GM19239 (cell line): ENCODE results near the gene ATAD3C.
A peak's percentile ranks its signal among the peaks of the same experiment; 100 is the strongest.
"Not testable (repeated sequence)": the region's sequence is repeated elsewhere in the genome, so short reads cannot be mapped to it uniquely, and the experiment has no call there.

ENCODE experiments used
- DNase-seq: peaks from one replicate; pipeline ENCODE4 v3.0.0; 2011; ENCODE audit warnings: low spot score; ENCODE audit not compliant: insufficient read length
- FAIRE-seq: peaks from 2 replicates; lab custom pipeline; 2011; peaks lifted over from hg19 to GRCh38; lab: Jason Lieb, UNC

The ATAD3C gene, protein sequence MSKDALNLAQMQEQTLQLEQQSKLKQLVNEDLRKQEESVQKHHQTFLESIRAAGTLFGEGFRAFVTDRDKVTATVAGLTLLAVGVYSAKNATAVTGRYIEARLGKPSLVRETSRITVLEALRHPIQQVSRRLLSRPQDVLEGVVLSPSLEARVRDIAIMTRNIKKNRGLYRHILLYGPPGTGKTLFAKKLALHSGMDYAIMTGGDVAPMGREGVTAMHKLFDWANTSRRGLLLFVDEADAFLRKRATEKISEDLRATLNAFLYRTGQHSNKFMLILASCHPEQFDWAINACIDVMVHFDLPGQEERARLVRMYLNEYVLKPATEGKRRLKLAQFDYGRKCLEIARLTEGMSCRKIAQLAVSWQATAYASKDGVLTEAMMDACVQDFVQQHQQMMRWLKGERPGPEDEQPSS

DNA sequence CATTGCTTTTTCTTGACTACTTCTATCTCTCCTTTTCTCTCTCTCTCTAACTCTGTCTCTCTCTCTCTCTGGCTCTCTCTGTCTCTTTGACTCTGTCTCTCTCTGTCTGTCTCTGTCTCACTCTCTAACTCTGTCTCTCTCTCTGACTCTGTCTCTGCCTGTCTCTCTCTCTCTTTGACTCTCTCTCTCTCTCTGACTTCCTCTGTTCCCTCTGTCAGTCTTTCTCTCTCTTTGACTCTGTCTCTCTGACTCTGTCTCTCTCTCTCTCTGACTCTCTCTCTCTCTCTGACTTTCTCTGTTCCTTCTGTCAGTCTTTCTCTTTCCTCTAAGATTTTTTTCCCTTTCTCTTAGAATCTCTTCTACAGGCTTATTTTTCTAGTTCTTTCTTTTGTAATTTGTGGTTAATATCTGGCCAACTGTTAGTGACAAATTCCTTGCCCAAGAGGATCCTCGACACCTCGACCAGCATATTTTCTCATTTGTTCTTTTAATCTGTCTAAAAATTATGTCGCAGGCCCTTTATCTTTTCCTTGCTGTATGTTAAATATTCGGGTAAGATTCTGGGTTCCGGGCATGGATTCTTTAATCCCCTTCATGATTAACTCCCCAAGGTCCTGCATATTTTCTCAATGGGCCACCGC is at the start of gene ATAD3C:
Gene ATAD3C, plus strand, starts transcription at position 591 of the 641 bp plus-strand sequence. CDS start 995 bp downstream, outside the sequence.
- no peak for DNase-seq
- no peak for FAIRE-seq

DNA sequence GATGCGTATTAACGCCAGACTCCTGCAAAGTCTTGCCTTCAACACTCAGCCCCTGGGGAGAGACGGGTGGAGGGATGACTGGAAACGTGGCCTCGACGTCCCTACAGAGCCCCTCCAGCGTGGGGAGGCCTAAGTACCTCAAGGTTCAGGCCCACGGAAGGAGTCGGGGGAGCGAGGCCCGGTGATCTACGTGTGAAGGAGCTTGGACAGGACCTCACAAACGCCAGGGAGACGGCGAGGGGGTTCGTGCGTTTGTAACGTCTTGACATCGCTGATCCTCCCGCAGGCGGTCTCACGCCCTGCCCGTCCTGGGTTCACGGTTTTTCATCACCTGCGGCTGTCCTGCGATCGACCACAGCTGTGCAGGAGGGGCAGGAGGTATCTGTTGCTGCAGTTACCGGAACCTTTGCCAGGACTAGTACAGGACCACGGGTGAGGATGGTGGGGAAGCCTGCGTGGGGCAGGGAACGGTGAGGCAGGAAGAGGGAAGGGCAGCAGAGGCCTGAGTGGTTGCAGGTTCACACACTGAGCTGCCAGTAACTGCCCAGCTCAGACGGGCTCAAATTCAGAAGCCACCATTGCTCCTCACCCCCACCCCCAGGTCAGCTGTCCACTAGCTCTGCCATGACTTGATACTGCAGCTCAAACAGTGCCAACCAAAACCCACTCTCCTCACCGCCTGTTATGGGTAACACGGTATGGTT is 49.5 kb upstream of the ATAD3C start:
- no peak for FAIRE-seq
- no peak for DNase-seq

GRCh38 chr1:1400576-1401456 is 48.7 kb upstream of the ATAD3C start:
- no peak for FAIRE-seq
- DNase-seq, result no peak

DNA sequence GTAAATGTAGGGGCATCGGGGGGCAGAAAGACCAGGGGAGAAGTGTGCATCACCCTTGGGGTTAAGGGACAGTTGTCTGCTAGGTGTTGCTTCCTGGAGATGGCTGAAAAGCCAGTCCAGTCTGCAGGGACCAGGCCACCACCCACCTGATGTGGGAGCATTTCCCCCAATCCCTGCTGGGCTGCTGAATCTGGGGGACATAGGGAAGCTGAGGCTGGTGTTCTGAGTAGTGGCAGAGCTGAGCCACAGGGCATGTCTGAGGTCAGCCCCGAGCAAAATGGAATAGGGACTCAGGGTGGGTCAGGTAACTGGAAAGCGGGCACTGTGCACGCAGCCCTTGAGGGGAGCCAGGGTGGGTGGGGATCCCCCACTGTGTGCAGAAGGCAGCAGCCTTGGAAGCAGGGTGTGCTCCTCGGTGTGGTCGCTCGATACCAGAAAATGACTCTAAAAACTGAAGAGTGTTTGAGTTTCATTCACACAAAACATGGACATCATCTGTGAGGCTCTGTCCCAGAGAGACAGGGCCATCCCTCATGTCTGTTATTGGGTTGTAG is 48.0 kb upstream of the ATAD3C start:
- FAIRE-seq, result no peak
- no peak for DNase-seq

GRCh38 chr1:1402072-1402900 is 47.2 kb upstream of the ATAD3C start:
- no peak for FAIRE-seq
- DNase-seq, result no peak

DNA sequence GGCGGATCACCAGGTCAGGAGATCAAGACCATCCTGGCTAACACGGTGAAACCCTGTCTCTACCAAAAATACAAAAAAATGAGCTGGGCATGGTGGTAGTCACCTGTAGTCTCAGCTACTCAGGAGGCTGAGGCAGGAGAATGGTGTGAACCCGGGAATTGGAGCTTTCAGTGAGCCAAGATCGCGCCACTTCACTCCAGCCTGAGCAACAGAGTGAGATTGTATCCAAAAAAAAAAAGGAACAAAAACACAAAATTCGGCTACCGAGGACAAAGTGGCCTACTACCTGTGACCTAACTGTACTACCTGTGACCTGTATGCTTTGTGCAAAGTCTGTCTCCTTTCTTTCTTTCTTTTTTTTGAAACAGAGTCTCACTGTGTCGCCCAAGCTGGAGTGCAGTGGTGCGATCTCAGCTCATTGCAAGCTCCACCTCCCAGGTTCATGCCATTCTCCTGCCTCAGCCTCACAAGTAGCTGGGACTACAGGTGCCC is 46.5 kb upstream of the ATAD3C start:
- not testable (repeated sequence) for FAIRE-seq, DNase-seq

DNA sequence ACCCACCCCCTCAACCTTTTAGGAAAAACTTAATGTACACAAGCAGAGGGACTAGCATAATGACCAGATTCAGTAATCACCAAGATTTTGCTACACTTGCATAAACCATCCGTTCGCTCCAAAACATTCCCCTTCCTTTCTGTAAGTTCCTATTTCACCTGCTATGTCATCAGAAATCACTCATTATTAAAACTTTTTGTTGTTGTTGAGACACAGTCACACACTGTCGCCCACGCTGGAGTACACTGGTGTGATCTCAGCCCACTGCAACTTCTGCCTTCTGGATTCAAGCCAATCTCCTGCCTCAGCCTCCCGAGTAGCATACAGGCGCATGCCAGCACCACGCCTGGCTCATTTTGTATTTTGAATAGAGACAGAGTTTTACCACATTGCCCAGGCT is 45.8 kb upstream of the ATAD3C start:
- DNase-seq (no peak), FAIRE-seq (no peak)

DNA sequence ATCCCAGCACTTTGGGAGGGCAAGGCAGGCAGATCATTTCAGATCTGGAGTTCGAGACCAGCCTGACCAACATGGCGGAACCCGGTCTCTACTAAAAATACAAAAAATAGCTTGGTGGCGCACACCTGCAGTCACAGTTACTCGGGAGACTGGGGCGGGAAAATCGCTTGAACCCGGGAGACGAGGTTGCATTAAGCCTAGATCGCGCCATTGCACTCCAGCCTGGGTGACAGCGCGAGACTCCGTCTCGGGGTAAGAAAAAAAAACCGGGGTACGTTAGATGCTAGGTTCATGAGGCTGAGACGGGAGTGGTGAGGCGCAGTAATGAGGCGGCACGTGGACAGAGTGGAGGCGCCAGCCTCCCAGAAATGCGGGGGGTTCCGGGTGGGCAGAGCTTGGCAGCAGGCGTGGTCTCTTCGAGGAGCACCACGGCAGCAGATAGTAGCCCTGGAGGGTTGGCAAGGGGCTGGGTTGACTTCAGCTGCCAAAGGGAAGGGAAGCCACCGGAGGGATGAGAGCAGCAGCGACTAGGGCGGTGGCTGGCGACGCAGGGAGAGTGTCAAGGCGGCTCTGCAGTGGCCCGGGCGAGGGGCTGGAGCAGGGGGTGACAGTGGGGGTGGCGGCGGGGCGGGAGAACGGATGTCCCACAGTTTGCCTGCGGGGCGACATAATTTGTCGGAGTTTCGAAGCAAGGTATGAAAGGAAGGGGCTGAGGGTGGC is 43.2 kb upstream of the ATAD3C start:
- peak; percentile 47 for FAIRE-seq

DNA sequence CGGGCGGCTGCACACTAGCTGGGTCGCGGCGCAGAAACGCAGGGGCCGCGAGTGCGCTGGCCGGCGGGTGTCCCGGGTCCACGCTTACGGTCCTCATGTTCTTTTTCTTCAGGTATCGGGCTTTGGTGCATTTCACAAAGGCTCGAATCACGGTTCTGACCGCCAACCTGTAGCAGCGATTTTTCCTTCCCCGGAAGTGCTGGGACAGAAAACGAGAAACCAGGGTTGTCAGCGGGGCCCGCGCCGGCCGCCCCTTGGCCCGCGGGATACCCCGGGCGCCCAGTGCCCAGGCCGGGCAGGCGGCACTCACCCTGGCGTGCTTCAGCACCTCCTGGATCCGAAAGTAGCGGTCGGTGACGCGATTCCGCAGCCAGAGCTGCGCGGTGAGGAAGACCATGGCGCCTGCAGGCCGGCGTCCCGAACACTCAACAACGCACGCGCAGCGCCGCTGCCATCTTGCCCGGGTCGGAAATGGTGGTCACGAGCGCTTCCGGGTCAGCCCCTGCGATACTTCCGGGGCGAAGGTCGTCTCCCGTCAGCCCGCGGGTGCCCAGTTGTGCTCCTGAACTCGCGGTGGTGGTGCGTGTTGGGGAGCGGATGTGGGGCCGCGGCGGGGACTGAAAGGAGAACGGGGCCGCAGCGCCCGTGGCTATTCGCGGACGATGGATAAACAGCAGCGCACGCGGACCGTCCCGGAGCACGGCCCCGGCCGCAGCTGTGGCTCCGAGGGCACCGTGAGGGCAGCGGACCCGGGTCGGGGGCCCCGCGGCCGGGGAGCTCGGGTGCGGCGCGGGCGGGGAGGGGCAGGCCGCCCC is 42.5 kb upstream of the ATAD3C start, which contains the start of gene MRPL20:
Gene MRPL20, minus strand, starts transcription at position 473 of the 815 bp plus-strand sequence. Its CDS starts 76 bp downstream, at position 397.
- DNase-seq, result peak; percentile 98
- FAIRE-seq, result peak; percentile 94

More for the DNA sequence above, 43.2 kb upstream of the ATAD3C start:
- DNase-seq, result no peak

DNA sequence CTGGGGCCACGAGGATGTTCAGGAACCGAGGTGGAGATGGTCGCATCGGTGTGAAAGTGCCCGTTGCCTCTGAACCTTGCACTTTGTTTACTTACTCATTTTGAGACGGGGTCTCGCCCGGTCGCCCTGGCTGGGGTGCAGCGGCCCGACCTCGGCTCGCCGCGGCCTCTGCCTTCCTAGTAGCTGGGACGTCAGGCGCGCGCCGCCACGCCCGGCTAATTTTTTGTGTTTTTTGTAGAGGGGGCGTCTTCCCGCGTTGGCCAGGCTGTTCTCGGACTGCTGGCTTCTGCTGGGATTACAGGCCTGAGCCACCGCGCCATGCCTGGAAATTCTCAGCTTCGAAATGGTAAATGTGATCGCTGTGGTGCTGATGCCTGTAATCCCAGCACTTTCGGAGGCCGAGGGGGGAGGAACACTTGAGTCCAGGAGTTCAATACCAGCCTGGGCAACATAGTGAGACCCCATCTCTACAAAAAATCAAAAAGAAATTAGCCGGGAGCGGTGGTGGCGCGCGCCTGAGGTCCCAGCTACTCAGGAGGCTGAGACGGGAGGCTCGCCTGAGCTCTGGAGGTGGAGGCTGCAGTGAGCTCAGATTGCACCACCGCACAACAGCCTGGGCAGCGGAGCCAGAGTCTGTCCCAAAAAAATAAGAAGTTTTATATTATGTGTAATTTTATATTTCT is 41.7 kb upstream of the ATAD3C start:
- no peak for DNase-seq

DNA sequence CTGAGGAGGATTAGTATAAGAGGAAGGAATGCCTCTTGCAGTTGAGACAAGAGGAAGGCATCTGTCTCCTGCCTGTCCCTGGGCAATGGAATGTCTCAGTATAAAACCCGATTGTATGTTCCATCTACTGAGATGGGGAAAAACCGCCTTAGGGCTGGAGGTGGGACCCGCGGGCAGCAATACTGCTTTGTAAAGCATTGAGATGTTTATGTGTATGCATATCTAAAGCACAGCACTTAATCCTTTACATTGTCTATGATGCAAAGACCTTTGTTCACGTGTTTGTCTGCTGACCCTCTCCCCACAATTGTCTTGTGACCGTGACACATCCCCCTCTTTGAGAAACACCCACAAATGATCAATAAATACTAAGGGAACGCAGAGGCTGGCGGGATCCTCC is 39.3 kb upstream of the ATAD3C start:
- FAIRE-seq, DNase-seq: not testable (repeated sequence)

More for the DNA sequence above, 41.7 kb upstream of the ATAD3C start:
- FAIRE-seq, result peak; percentile 42

GRCh38 chr1:1411626-1412025 is 37.9 kb upstream of the ATAD3C start:
- DNase-seq, result no peak
- FAIRE-seq, result no peak

GRCh38 chr1:1412311-1412902 is 37.1 kb upstream of the ATAD3C start:
- not testable (repeated sequence) for FAIRE-seq, DNase-seq

GRCh38 chr1:1415751-1416150 is 33.7 kb upstream of the ATAD3C start:
- DNase-seq, result no peak
- FAIRE-seq, result no peak

DNA sequence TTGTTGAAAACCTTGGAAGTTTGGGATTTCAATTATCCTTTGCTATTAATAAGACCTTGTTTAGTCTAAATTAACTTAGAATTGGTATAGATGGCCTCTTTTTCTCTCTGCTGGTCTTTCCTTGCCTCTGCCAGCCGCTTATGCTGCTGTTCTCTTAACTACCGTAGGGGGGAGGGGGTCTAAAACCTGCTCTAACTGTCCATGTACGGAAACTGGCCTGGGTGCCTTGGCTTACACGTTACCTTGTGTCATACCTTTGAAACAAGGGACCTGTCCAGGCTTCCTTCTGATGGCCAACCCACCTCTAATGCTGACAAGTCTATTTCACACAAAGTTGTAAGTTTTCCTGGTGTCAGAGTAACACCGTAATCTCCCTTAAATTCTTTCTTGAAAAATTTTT is 32.1 kb upstream of the ATAD3C start:
- FAIRE-seq, DNase-seq: not testable (repeated sequence)
